ENCODE data around the gene FBLL1.
A peak's percentile ranks its signal among the peaks of the same experiment; 100 is the strongest.
"Not testable (repeated sequence)": the region's sequence is repeated elsewhere in the genome, so short reads cannot be mapped to it uniquely, and the experiment has no call there.

FBLL1 gene

DNA sequence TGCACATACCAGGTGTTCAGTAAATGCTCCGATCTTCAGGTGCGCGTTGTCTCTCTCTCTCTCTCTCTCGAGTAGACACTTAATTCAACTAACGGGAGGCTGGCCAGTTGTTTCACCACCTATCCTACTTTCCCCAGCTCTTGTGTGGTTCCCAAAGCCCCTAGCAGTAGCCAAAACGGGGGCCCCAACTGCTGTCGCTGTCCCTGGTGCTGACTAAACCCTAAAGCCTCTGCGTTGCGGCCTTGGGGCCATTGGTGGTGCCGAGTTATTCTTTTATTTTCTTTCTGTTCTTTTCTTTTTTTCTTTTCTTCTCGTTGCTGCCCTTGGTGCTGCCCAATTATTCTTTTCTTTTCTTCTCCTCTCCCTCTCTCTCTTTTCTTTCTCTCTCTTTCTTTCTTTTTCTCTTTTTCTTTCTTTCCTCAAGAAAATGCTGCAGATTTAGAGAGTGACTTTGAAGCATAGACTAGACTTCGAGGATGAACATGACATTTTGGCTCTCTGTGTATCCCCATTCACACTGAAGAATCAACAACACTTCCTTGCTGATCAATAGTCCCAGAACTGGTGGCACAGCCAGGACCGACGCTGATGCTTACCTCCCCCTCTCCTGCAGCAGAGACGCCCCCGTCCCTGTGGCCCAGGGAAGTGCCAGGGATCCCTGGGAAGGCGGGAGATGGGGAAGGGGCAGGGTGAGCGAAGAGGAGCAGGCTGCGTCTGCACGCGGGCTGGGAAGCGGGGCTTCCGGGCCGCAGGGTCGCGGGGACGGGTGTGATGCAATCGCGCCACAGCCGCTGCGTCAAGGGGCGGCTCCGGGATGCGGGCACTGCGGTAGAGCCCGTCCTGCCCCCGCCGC is at the start of gene FBLL1:
Gene FBLL1 (plus strand): TSS at position 785 of the 853 bp plus-strand sequence. CDS start 200 bp downstream, outside the sequence.
- no peak for DNase-seq (ENCODE audit: low read depth in 2 of 2)

DNA sequence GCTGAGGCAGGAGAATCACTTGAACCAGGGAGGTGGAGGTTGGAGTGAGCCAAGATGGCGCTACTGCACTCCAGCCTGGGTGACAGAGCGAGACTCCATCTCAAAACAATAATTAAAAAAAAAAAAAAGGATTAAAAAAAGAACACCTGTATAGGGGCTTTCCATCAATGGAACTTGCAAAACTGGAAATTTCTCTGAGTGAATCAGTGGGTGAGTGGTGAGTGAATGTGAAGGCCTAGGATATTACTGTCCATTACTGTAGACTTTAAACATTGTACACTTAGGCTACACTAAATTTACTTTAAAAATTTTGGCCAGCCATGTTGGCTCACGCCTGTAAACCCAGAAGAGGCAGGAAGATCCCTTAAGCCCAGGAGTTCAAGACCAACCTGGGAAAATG is 48.5 kb upstream of the FBLL1 start:
- no peak for DNase-seq (ENCODE audit: low read depth in 2 of 2)

DNA sequence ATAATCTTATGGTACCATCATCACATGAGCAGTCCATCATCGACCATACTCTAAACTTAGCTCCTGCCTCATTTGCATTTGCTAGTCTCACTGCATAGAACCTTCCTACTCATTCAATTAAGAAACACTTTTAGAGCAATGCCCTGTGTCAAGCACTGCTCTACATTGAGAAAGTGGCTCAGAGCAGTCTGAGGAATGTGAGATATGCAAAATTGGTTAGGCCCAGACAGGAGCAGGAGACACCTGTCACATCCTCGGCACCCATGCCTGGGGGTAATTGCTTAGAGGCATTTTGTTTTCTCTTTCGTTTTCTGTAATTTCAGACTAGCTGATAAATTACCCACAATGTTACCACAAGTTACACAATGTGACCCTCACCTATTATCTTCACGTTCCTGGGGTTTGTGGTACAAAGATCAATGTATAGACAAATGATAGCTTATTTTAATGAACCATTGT is 47.7 kb upstream of the FBLL1 start:
- DNase-seq (ENCODE audit: low read depth in 2 of 2), result no peak

DNA sequence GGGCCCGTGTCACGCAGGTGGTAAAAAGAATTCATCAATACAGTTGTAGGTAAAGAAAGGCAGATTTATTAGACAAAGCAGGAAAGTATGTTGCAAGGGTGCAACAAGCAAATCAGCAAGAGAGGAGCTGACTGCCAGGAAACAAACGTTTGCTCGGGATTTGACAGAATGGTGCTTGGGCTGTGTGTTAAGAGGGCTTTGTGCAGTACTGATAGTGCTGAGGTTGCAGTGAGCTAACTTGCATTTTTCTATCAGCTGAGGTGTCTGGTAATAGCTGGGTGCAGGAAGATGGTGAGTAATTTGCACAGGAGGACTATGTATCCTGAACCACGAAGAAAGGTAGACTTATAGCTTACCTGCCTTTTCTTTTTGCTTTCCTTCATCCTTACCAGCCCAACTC is 46.7 kb upstream of the FBLL1 start:
- no peak for DNase-seq (ENCODE audit: low read depth in 2 of 2)

DNA sequence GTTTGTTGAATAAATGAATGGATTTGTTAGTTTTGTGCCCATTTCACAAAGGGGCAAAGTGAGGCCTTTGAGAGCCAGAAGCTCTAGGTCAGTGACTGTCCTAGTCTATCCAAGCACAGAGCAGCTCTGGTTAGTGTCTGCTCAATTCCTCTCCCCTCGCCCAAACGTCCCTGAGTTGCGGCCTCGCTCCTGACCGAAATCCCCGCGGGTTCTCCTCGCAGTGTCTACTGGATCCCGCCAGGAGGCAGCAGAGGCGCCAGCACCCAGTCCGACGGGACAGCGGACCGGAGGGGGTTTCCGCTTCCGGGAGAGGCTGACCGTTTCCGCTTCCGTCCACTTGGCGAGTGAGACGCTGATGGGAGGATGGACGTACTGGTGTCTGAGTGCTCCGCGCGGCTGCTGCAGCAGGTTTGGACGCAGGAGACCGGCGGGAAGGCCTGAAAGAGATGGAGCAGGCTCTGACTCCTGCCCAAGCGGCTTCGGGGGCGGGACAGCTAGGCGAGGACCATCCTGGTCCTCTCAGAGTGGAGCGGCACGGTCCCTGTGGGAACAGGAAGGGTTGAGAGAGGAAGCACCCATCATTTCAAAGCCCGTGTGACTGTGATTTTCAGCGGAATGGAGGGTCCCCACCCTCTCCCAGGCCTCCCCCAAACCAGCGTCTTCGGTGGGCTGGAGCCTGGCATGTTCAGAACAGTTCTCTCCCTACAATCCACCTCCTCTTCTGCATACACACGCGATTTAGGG is 42.8 kb upstream of the FBLL1 start, which contains the start of gene RARS1:
Gene RARS1 (plus strand): TSS at position 336 of the 744 bp plus-strand sequence. CDS start 28 bp downstream, at position 364.
- DNase-seq (ENCODE audit: low read depth in 2 of 2), result peak; percentile 80

DNA sequence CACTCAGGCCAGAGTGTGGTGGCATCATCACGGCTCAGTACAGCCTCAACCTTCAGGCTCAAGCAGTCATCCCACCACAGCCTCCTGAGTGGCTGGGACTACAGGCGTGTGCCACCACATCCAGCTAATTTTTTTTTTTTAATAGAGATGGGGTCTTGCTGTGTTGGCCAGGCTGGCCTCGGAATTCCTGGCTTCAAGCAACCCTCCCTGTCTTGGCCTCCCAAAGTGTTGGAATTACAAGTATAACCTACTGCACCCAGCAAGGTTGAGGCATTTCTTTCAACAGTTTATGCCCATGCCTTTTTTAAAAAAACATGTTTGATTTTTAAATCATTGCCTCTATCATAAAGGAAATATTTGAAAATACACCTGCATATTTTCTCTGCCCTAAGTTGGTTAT is 40.0 kb upstream of the FBLL1 start:
- no peak for DNase-seq (ENCODE audit: low read depth in 2 of 2)

DNA sequence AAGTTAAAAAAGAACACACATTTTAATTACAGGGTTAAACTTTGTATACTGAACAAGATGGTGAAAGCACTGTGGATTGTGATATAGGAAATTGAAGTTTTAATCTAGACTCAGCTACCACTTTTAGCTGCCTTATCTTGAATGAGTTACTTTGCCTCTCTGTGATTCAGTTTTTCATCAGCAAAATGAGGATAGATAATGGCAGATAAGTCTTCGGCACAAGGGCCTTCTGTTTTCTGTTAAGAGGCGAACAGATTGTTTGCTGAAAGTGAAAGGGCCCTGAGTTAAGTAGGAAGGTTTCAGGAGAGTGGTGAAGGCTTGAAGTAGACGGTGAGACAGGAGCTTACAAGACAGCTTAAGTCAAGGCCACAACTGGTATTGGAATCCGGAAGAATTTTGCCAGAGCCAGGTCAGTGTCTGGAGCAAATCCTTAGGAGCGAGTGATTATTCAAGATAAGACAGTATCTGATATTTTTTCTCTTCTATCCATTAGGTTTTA is 35.0 kb upstream of the FBLL1 start:
- DNase-seq (ENCODE audit: low read depth in 2 of 2), result no peak

DNA sequence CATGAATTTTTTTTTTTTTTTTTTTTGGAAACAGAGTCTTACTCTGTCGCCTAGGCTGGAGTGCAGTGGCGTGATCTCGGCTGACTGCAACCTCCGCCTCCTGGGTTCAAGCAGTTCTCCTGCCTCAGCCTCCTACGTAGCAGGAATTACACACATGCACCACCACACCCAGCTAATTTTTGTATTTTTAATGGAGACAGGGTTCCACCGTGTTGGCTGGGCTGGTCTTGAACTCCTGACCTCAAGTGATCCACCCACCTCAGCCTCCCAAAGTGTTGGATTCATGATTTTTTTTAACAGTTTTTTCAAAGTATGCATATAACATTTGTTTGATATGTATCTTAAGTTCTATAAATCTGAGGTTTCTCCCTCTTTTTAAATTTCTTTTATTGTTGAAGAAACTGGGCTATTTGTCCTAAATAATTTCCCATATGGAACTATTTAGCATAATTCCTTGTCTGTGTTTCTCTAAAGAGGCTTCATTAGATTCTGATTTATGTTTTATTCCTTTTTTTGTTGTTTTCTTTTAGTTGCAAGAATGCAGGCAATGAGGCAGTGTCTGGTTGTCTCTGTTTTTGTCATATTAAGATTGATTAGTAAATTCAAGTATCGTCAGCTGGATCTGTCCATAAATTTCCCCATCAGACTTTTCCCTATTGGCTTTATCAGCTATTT is 26.4 kb upstream of the FBLL1 start:
- no peak for DNase-seq (ENCODE audit: low read depth in 2 of 2)

DNA sequence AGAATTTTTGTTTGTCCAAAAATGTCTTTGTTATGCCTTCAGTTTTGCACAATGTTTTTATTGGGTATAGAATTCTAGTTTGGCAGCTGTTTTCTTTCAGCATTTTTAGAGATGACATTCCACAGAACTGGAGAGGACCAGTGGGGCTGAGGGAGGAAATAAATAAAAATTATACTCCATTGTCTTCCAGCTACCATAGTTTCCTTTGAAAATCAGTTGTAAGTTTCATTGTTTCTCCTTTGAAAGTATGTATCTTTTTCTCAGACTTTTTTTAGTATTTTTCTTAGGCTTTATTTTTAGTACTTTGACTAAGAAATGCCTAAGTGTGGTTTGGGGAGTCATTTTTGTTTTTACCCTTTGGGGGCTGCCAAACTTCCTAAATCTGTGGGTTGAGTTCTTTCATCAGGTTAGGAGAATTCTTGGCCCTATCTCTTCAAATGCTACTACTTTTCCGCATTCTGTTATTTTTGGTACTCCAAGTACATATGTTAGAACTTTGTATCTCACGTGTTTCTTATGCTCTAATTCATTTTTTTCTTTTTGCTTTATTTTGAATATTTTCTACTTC is 15.2 kb upstream of the FBLL1 start:
- DNase-seq (ENCODE audit: low read depth in 2 of 2), result no peak

DNA sequence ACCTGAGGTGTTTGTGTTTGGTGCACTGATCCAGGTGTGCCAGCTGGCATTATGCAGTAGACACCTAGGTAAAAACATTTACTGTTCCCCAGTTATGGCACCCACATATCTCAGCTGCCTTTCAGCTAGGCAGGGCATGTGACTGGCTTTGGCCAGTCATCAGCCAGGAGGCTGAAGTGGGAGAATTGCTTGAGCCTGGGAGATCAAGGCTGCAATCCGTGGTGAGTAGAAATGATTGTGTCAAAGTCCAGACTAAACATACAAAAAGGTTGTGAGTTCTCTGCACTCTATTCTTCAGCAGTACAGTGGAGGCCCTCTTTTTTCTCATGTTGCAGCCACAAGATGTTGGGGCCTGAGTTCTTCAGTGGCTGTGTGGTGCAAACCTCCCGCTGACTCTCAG is 3.2 kb upstream of the FBLL1 start:
- DNase-seq (ENCODE audit: low read depth in 2 of 2), result no peak

DNA sequence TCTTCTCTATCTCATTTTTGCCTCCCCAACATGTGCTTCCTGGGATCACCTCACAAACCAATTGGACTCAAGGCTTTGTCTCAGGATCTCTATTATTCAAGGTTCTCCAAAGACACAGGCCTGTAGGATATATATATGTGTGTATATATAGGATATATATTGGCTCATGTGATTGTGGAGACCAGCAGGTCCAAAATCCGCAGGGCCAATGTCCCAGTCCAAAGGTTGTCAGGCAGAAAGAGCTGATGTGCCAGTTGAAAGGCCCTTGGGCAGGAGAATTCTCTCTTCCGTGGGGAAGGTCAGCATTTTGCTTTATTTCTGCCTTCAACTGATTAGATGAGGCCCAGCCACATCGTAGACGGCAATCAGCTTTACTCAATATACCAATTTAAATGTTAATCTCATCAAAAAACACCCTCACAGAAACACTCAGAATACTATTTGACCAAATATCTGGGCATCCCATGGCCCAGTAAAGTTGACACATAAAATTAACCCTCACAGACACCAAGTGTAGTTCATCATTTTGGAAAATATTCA is 1.3 kb upstream of the FBLL1 start:
- DNase-seq (ENCODE audit: low read depth in 2 of 2), result no peak

DNA sequence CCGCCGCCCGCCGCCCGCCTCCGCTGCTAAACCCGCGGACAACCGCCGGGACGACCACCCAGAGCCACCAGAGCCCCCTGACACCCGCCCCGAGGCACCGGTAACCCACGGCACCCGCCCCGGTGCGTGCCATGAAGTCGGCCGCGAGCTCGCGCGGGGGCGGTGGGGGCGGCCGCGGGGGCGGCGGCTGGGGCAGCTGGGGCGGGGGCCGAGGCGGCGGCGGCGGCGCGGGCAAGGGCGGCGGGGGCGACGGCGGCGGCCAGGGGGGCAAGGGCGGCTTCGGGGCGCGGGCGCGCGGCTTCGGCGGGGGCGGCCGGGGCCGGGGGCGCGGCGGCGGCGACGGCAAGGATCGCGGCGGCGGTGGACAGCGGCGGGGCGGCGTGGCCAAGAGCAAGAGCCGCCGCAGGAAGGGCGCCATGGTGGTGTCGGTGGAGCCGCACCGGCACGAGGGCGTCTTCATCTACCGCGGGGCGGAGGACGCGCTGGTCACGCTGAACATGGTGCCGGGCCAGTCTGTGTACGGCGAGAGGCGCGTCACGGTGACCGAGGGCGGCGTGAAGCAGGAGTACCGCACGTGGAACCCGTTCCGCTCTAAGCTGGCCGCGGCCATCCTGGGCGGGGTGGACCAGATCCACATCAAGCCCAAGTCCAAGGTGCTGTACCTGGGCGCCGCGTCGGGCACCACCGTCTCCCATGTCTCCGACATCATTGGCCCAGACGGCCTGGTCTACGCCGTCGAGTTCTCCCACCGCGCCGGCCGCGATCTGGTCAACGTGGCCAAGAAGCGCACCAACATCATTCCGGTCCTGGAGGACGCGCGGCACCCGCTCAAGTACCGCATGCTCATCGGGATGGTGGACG is 499 bp downstream of the FBLL1 start:
- no peak for DNase-seq (ENCODE audit: low read depth in 2 of 2)

DNA sequence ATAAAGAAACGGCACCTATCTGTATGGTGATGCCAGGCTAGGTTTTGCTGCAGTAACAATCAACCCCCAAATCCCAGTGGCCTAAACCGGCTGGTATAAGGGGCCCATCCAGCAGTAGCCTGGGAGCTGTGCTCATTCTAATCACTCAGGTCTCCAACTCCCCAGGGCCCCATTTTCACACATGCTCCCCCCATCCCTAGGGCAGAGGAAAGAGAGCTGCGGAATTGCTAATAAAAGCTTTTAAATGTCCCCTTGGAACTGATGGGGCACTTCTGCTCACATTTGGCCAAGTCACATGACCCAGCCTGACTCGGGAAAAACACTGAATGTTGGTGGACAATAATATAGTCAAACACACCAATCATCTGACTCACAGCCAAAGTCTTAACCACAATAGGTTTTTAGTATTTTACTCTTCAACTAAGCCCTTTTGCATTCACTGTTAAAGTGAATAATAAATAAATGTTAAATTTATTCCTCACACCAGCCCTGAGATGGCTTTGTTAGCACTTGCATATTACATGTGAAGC is 1.6 kb downstream of the FBLL1 start:
- DNase-seq (ENCODE audit: low read depth in 2 of 2), result no peak

DNA sequence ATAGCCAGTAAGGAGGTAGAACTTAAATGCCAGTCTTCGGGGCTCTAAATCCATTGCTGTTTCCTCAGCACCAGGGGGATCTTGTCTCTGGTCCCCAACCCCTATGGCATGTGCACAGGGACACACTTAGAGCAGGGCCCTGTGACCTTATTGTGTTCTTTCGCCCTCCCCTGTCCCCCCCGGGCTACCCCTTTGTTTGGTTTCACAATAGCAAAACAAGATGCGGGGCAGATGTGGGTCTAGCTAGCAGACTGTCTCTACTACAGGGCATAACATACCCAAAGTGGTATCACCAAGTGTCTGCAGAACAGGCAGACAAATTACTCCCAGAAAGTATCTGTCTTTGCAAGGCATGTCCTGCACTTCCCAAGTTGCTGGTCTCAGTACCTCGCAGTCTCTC is 2.1 kb downstream of the FBLL1 start:
- DNase-seq (ENCODE audit: low read depth in 2 of 2), result no peak

DNA sequence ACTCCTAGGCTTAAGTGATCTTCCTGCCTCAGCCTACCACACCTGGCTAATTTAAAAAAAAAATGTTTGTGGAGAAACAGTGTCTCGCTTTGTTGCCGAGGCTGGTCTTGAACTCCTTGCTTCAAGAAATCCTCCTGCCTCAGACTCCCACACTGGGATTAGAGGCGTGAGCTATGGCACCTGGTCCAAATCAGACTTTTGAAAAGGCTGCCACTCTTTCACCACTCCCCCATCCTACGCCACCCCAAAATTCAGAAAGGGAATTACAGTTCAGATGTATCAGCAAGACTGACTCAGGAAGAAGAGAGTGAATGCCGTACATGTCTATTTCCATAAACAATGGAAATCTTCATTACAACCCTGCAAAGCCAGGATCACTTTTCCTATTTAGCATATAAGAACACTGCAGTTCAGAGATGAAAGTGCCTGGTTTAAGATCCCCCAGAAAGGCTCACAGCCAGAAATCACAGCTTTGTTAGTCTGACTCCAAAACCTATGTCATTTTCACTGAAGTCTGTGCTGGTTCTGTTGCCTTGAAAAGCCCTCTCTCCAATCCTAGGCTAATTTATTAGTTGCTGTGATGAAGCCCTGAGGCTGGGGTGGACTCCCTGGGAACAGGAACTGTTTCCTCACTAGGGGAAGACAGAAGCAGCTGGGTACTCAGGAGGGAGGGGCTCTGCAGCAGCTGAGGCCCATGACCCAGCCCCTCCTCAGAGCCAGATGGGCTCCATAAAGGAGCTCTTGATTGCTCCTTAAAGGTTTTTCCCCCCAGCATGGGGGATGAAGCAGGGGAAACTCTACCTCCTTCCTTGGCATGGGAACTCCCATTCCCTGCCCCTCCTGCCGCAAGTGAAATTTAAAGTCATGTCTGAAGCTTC is 3.1 kb downstream of the FBLL1 start:
- DNase-seq (ENCODE audit: low read depth in 2 of 2), result no peak

DNA sequence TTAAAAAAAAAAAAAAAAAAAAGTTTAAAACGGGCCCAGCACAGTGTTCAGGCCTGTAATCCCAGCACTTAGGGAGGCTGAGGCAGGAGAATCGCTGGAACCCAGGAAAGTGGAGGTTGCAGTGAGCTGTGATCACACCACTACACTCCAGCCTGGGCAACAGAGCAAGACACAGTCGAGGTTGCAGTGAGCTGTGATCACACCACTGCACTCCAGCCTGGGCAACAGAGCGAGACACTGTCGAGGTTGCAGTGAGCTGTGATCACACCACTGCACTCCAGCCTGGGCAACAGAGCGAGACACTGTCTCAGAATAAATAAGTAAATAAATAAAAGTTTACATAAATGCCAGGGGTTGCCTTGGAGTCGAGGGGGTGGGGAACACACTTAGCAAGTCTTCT is 5.2 kb downstream of the FBLL1 start:
- not testable (repeated sequence) for DNase-seq (ENCODE audit: low read depth in 2 of 2)

DNA sequence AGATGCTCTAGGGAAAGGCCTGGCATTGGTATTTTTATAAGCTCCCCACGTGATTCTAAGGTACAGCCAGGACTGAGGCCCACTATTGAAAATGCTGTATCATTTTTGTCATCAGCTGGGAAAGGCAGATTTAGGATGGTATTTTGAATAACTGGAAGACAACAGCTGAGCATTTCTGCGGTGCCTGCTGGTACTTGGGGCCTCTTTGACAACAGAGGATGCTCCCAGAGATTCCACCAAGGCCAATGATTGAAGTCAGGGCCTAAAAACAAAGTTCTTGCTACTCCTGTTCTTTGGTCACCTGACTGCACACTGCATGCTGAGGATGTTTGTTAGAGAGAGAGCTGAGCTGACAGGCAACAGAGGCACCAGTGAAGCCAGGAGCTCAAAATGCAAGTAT is 8.1 kb downstream of the FBLL1 start:
- no peak for DNase-seq (ENCODE audit: low read depth in 2 of 2)

DNA sequence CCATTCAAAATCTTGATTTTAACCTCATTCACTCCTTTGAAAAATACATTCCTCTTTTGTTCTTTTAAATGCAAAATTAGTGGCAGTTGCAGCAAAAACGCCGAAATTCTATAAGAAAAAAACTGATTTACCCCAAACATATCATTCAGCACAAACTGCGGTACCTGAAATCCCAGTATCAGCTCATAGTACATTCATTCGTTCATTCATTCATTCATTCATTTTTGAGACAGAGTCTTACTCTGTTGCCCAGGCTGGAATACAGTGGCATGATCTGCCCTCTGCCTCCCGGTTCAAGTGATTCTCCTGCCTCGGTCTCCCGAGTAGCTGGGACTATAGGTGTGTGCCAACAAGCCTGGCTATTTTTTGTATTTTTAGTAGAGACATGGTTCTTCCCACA is 20.4 kb downstream of the FBLL1 start:
- no peak for DNase-seq (ENCODE audit: low read depth in 2 of 2)

DNA sequence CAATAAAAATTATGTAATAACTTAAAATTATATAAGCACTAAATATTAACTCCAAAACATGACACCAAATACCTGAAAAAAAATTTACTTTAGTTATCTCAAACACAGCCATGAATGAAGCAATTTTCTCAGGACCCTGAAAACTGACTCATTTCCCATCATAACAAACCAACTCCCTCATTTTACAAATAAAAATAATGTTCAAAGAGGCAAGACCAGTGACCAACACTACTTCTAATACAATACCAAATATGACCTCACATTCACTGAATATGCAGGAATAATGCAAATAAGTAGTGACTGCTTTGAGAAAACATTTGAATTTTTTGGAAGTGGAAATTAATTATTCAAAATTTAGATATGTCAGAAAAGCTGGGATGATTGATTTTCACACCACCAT is 21.6 kb downstream of the FBLL1 start:
- no peak for DNase-seq (ENCODE audit: low read depth in 2 of 2)
